Tongue (tissue), 2 donors: ENCODE data around the gene MAGEH1. TPM values are rescaled to one million over a fixed set of nuclear protein-coding genes. Genes with fewer than 3 reads are reported as not detected.
"Not testable (repeated sequence)": the region's sequence is repeated elsewhere in the genome, so short reads cannot be mapped to it uniquely, and the experiment has no call there.

ENCODE experiments used
- DNase-seq: peaks from one replicate; pipeline ENCODE4 v3.0.0-alpha.2; 2015
- total RNA-seq: library from RNA; depleted of rRNA; stranded (reverse); fragments of >200 nt; gene quantifications from one replicate; pipeline ENCODE4 v1.2.3, GENCODE V29; 2014

MAGEH1 gene
- total RNA-seq: 56.1 TPM

GRCh38 chrX:55451990-55452832 is at the start of gene MAGEH1:
Gene MAGEH1 (plus strand): TSS chrX:55452127. CDS start chrX:55452375, 248 bp downstream.
- peak; percentile 93 for DNase-seq

GRCh38 chrX:55427079-55427478 is 24.8 kb upstream of the MAGEH1 start:
- DNase-seq: not testable (repeated sequence)

GRCh38 chrX:55443468-55443867 is 8.5 kb upstream of the MAGEH1 start:
- DNase-seq: not testable (repeated sequence)

- peak; percentile 2 for DNase-seq
These were observed 1.7 kb upstream of the MAGEH1 start for GRCh38 chrX:55450259-55450658.

GRCh38 chrX:55451141-55451540 is 786 bp upstream of the MAGEH1 start:
- peak; percentile 9 for DNase-seq

GRCh38 chrX:55451626-55451989 is 319 bp upstream of the MAGEH1 start:
- no peak for DNase-seq

- no peak for DNase-seq
These were observed 852 bp downstream of the MAGEH1 start for GRCh38 chrX:55452833-55453124.

- DNase-seq: not testable (repeated sequence)
These were observed 3.8 kb downstream of the MAGEH1 start for GRCh38 chrX:55455708-55456107.

- DNase-seq: not testable (repeated sequence)
These were observed 7.5 kb downstream of the MAGEH1 start for GRCh38 chrX:55459426-55459825.

GRCh38 chrX:55459926-55460325 is 8.0 kb downstream of the MAGEH1 start:
- not testable (repeated sequence) for DNase-seq

- not testable (repeated sequence) for DNase-seq
These were observed 12.1 kb downstream of the MAGEH1 start for GRCh38 chrX:55464050-55464449.

GRCh38 chrX:55465108-55465507 is 13.2 kb downstream of the MAGEH1 start:
- not testable (repeated sequence) for DNase-seq

- not testable (repeated sequence) for DNase-seq
These were observed 13.9 kb downstream of the MAGEH1 start for GRCh38 chrX:55465791-55466190.

GRCh38 chrX:55479956-55480355 is 28.0 kb downstream of the MAGEH1 start:
- not testable (repeated sequence) for DNase-seq

- no peak for DNase-seq
These were observed 28.6 kb downstream of the MAGEH1 start for GRCh38 chrX:55480390-55481062.

GRCh38 chrX:55484948-55485347 is 33.0 kb downstream of the MAGEH1 start:
- DNase-seq: no peak

GRCh38 chrX:55486736-55487135 is 34.8 kb downstream of the MAGEH1 start:
- no peak for DNase-seq

- DNase-seq: no peak
These were observed 35.2 kb downstream of the MAGEH1 start for GRCh38 chrX:55487143-55487542.

GRCh38 chrX:55488006-55488592 is 36.2 kb downstream of the MAGEH1 start:
- peak; percentile 72 for DNase-seq

GRCh38 chrX:55488593-55489313 is 36.8 kb downstream of the MAGEH1 start:
- peak; percentile 82 for DNase-seq

GRCh38 chrX:55489314-55490009 is 37.5 kb downstream of the MAGEH1 start, which contains the start of gene USP51:
Gene USP51 (minus strand): TSS chrX:55489848. CDS start chrX:55488939, 909 bp downstream.
- peak; percentile 56 for DNase-seq

GRCh38 chrX:55490121-55490520 is 38.2 kb downstream of the MAGEH1 start:
- no peak for DNase-seq
